Sigmoid colon (tissue), 4 donors: ENCODE results near the gene SLIT3.

ENCODE experiments used
- POLR2A ChIP-seq, 2 donors: fragments of 450-650 bp; IDR thresholded peaks; one replicate each; pipeline ENCODE4 v1.6.1; 2016; ENCODE audit warnings: antibody characterized with exemption in 2 of 2, mild to moderate bottlenecking in 2 of 2, moderate library complexity in 2 of 2
- POLR2AphosphoS5 ChIP-seq, 4 donors: sonication (generic); formaldehyde crosslinking; IDR thresholded peaks; one replicate each; pipeline ENCODE4 v1.6.1; 2017; ENCODE audit warnings: antibody characterized with exemption in 4 of 4
- TF ChIP-seq, protein P1 (sequence below), 4 experiments: fragments of 450-650 bp in 3 of 4; fragments of 200-600 bp in 1 of 4; IDR thresholded peaks; one replicate each; pipeline ENCODE4 v1.5.1; 2016 to 2019; ENCODE audit warnings: antibody characterized with exemption in 4 of 4, mild to moderate bottlenecking in 3 of 4, moderate library complexity in 2 of 4

- TF ChIP-seq POLR2AphosphoS5 (IDR thresholded peaks at IDR 0.05) = peak in 2 of 4 donors; percentile 4 to 52
- TF ChIP-seq, protein P1, sequence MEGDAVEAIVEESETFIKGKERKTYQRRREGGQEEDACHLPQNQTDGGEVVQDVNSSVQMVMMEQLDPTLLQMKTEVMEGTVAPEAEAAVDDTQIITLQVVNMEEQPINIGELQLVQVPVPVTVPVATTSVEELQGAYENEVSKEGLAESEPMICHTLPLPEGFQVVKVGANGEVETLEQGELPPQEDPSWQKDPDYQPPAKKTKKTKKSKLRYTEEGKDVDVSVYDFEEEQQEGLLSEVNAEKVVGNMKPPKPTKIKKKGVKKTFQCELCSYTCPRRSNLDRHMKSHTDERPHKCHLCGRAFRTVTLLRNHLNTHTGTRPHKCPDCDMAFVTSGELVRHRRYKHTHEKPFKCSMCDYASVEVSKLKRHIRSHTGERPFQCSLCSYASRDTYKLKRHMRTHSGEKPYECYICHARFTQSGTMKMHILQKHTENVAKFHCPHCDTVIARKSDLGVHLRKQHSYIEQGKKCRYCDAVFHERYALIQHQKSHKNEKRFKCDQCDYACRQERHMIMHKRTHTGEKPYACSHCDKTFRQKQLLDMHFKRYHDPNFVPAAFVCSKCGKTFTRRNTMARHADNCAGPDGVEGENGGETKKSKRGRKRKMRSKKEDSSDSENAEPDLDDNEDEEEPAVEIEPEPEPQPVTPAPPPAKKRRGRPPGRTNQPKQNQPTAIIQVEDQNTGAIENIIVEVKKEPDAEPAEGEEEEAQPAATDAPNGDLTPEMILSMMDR (IDR thresholded peaks at IDR 0.05) = no peak
- TF ChIP-seq POLR2A (IDR thresholded peaks at IDR 0.05) = no peak
Measured at GRCh38 chr5:169300468-169301385, at the start of gene SLIT3.
